ENCODE results near the gene RASA1.
A peak's percentile ranks its signal among the peaks of the same experiment; 100 is the strongest.
"Not testable (repeated sequence)": the region's sequence is repeated elsewhere in the genome, so short reads cannot be mapped to it uniquely, and the experiment has no call there.

RASA1 gene

DNA sequence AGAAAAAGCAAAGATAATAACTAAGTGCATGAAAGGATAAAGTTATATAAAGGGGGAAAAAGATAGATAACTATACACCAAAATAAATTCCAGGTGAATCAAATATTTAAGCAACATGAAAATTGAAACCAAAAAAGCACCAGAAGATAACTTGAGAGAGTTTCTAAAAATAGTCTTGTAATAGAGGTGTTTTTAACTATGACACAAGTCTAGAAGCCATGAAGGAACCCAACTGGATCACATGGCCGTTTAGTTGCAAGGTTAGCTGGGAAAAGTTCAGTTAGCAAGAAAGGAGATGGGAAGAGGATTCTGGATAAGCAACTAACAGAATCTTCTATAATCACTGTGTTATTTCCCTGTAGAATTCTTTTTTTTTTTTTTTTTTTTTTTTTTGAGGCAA, 9.2 kb upstream of the RASA1 start:
- Histone ChIP-seq H3K9ac (ENCODE audit: low read length in 2 of 2) (no peak overlapping the region), H3K4me3 (ENCODE audit: low read length in 2 of 2) (no peak overlapping the region), H3K9me3 (ENCODE audit: control insufficient read depth in 2 of 2, low read length in 2 of 2) (no peaks in the 10 kb centered on the region), H3K27me3 (ENCODE audit: control insufficient read depth in 1 of 2, insufficient read depth in 2 of 2, low read length in 2 of 2) (no peaks in the 10 kb centered on the region), H3K27ac (ENCODE audit: low read length) (no peak overlapping the region), H3K4me1 (ENCODE audit: control insufficient read depth, insufficient read depth, low read length) (no peaks in the 10 kb centered on the region), H3K36me3 (ENCODE audit: control insufficient read depth in 2 of 2, insufficient read depth in 2 of 2, low read length in 2 of 2) (no peaks in the 10 kb centered on the region)

GRCh38 chr5:87260604-87261192, 7.0 kb upstream of the RASA1 start:
- no peak overlapping the region for H3K9ac ChIP-seq (ENCODE audit: low read length in 2 of 2)
- H3K4me3 ChIP-seq (ENCODE audit: low read length in 2 of 2), result no peak overlapping the region
- no peaks in the 10 kb centered on the region for H3K4me1 ChIP-seq (ENCODE audit: control insufficient read depth, insufficient read depth, low read length)
- H3K9me3 ChIP-seq (ENCODE audit: control insufficient read depth in 2 of 2, low read length in 2 of 2), result no peaks in the 10 kb centered on the region
- no peak overlapping the region for H3K27ac ChIP-seq (ENCODE audit: low read length)
- no peaks in the 10 kb centered on the region for H3K27me3 ChIP-seq (ENCODE audit: control insufficient read depth in 1 of 2, insufficient read depth in 2 of 2, low read length in 2 of 2)
- H3K36me3 ChIP-seq (ENCODE audit: control insufficient read depth in 2 of 2, insufficient read depth in 2 of 2, low read length in 2 of 2), result no peaks in the 10 kb centered on the region

GRCh38 chr5:87263498-87263897, 4.2 kb upstream of the RASA1 start:
- Histone ChIP-seq H3K9ac (ENCODE audit: low read length in 2 of 2) (no peak overlapping the region), H3K9me3 (ENCODE audit: control insufficient read depth in 2 of 2, low read length in 2 of 2) (no peaks in the 10 kb centered on the region), H3K4me3 (ENCODE audit: low read length in 2 of 2) (no peak overlapping the region), H3K4me1 (ENCODE audit: control insufficient read depth, insufficient read depth, low read length) (peaks cover 5% of the 10 kb centered on the region), H3K27me3 (ENCODE audit: control insufficient read depth in 1 of 2, insufficient read depth in 2 of 2, low read length in 2 of 2) (no peaks in the 10 kb centered on the region), H3K36me3 (ENCODE audit: control insufficient read depth in 2 of 2, insufficient read depth in 2 of 2, low read length in 2 of 2) (no peaks in the 10 kb centered on the region), H3K27ac (ENCODE audit: low read length) (no peak overlapping the region)

DNA sequence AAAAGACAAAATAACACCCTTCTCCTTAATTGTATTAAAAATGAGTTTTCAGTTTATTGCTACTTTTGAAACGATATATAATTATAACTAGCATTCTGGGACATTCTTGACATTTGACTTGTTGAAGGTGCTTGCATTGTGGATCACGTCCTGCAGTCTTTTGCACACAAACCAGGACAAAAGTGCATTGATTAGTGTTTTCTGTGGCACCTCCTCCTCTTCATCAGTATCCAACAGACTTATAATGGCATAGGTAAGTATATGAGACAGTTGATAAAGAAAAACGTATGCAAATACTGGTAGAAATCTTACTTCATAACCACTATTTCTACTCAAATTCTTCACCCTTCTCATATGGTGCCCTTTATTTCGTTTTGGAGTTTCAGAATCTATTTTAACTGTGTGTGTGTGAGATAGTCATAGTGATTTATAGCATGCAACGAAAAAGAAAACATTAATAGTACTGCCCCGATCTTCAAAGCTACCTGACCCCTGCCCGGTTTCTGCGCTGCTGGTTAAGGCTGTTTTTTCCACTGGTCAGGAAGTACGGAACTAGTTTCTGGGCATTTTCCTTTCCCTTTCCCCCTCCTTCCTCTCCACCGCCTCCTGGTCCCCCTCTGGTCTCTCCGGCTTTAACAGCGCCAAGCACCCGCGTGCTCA, 639 bp upstream of the RASA1 start:
- H3K4me3 ChIP-seq (ENCODE audit: low read length in 2 of 2), result peak overlapping the region; percentile 85 to 95
- H3K27ac ChIP-seq (ENCODE audit: low read length), result peak overlapping the region; percentile 74
- H3K27me3 ChIP-seq (ENCODE audit: control insufficient read depth in 1 of 2, insufficient read depth in 2 of 2, low read length in 2 of 2), result no peaks in the 10 kb centered on the region
- no peaks in the 10 kb centered on the region for H3K9me3 ChIP-seq (ENCODE audit: control insufficient read depth in 2 of 2, low read length in 2 of 2)
- H3K9ac ChIP-seq (ENCODE audit: low read length in 2 of 2), result peak overlapping the region; percentile 83 to 95
- peaks cover 7% of the 10 kb centered on the region for H3K4me1 ChIP-seq (ENCODE audit: control insufficient read depth, insufficient read depth, low read length)
- H3K36me3 ChIP-seq (ENCODE audit: control insufficient read depth in 2 of 2, insufficient read depth in 2 of 2, low read length in 2 of 2), result no peaks in the 10 kb centered on the region

DNA sequence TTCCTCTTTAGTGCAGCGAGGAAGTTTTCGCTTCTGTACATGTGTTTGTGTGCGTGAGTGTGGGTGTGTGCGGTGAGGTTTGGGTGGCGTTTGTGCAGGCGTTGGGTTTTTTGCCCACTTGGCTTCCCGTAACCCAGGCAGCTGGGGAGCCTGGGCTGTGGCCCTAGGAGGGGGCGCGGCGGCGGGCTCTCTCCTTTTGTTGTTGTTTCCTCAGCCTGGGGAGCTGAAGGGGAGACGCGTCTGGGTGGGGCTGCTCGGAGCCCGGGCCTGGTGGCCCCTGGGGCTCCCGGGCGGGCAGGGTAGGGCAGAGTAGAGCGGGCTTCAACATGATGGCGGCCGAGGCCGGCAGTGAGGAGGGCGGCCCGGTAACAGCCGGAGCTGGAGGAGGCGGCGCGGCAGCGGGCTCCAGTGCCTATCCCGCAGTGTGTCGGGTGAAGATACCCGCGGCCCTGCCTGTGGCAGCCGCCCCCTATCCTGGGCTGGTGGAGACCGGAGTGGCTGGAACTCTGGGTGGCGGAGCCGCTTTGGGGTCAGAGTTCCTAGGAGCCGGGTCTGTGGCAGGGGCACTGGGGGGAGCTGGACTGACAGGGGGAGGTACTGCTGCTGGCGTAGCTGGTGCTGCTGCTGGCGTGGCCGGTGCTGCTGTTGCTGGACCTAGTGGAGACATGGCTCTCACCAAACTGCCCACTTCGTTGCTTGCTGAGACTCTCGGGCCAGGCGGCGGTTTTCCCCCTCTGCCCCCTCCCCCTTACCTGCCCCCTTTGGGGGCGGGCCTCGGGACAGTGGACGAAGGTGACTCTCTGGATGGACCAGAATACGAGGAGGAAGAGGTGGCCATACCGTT, 665 bp downstream of the RASA1 start:
- peaks cover 7% of the 10 kb centered on the region for H3K4me1 ChIP-seq (ENCODE audit: control insufficient read depth, insufficient read depth, low read length)
- H3K27me3 ChIP-seq (ENCODE audit: control insufficient read depth in 1 of 2, insufficient read depth in 2 of 2, low read length in 2 of 2), result no peaks in the 10 kb centered on the region
- peak overlapping the region; percentile 85 to 95 for H3K4me3 ChIP-seq (ENCODE audit: low read length in 2 of 2)
- peak overlapping the region; percentile 74 for H3K27ac ChIP-seq (ENCODE audit: low read length)
- H3K9me3 ChIP-seq (ENCODE audit: control insufficient read depth in 2 of 2, low read length in 2 of 2), result no peaks in the 10 kb centered on the region
- peak overlapping the region; percentile 81 to 95 for H3K9ac ChIP-seq (ENCODE audit: low read length in 2 of 2)
- H3K36me3 ChIP-seq (ENCODE audit: control insufficient read depth in 2 of 2, insufficient read depth in 2 of 2, low read length in 2 of 2), result no peaks in the 10 kb centered on the region

- H3K9me3 ChIP-seq (ENCODE audit: control insufficient read depth in 2 of 2, low read length in 2 of 2), result no peaks in the 10 kb centered on the region
- H3K4me3 ChIP-seq (ENCODE audit: low read length in 2 of 2), result peak overlapping the region; percentile 85 to 95
- H3K27me3 ChIP-seq (ENCODE audit: control insufficient read depth in 1 of 2, insufficient read depth in 2 of 2, low read length in 2 of 2), result no peaks in the 10 kb centered on the region
- H3K9ac ChIP-seq (ENCODE audit: low read length in 2 of 2), result peak overlapping the region; percentile 81 to 95
- H3K4me1 ChIP-seq (ENCODE audit: control insufficient read depth, insufficient read depth, low read length), result peaks cover 7% of the 10 kb centered on the region
- no peaks in the 10 kb centered on the region for H3K36me3 ChIP-seq (ENCODE audit: control insufficient read depth in 2 of 2, insufficient read depth in 2 of 2, low read length in 2 of 2)
- H3K27ac ChIP-seq (ENCODE audit: low read length), result no peak overlapping the region
Observed at GRCh38 chr5:87268970-87269377, 1.3 kb downstream of the RASA1 start.

GRCh38 chr5:87270888-87271287, 3.2 kb downstream of the RASA1 start:
- not testable (repeated sequence) for H3K9ac ChIP-seq (ENCODE audit: low read length in 2 of 2); H3K4me3 ChIP-seq (ENCODE audit: low read length in 2 of 2); H3K4me1 ChIP-seq (ENCODE audit: control insufficient read depth, insufficient read depth, low read length); H3K9me3 ChIP-seq (ENCODE audit: control insufficient read depth in 2 of 2, low read length in 2 of 2); H3K27me3 ChIP-seq (ENCODE audit: control insufficient read depth in 1 of 2, insufficient read depth in 2 of 2, low read length in 2 of 2); H3K36me3 ChIP-seq (ENCODE audit: control insufficient read depth in 2 of 2, insufficient read depth in 2 of 2, low read length in 2 of 2); H3K27ac ChIP-seq (ENCODE audit: low read length)

- Histone ChIP-seq H3K27ac (ENCODE audit: low read length) (no peak overlapping the region), H3K9me3 (ENCODE audit: control insufficient read depth in 2 of 2, low read length in 2 of 2) (no peaks in the 10 kb centered on the region), H3K4me3 (ENCODE audit: low read length in 2 of 2) (no peak overlapping the region), H3K36me3 (ENCODE audit: control insufficient read depth in 2 of 2, insufficient read depth in 2 of 2, low read length in 2 of 2) (no peaks in the 10 kb centered on the region), H3K9ac (ENCODE audit: low read length in 2 of 2) (no peak overlapping the region), H3K27me3 (ENCODE audit: control insufficient read depth in 1 of 2, insufficient read depth in 2 of 2, low read length in 2 of 2) (no peaks in the 10 kb centered on the region), H3K4me1 (ENCODE audit: control insufficient read depth, insufficient read depth, low read length) (no peaks in the 10 kb centered on the region)
Observed at GRCh38 chr5:87276655-87277054, 9.0 kb downstream of the RASA1 start.

DNA sequence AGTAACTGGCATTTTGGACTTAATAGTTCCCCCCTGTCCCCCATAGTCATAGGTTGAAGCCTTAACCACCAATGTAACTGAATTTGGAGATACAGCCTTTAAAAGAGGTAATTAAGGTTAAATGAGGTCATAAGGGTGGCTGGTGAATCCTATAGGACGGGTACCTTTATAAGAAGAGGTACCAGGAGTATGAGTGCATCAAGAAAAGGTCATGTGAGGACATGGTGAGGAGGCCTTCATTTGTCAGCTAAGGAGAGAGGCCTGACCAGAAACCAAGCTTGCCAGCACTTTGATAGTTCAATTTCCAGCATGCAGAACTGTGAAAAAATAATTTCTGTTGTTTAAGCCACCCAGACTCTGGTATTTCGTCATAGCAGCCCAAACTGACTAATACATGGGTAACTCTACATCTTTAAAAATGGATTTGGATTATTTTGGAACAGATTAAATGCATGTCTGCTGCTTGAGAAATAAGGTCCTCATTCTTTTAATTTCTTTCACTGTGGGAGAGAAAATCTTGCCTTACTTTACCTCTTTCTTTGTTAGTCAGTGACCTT, 9.7 kb downstream of the RASA1 start:
- no peaks in the 10 kb centered on the region for H3K36me3 ChIP-seq (ENCODE audit: control insufficient read depth in 2 of 2, insufficient read depth in 2 of 2, low read length in 2 of 2)
- H3K27ac ChIP-seq (ENCODE audit: low read length), result no peak overlapping the region
- no peaks in the 10 kb centered on the region for H3K4me1 ChIP-seq (ENCODE audit: control insufficient read depth, insufficient read depth, low read length)
- no peaks in the 10 kb centered on the region for H3K9me3 ChIP-seq (ENCODE audit: control insufficient read depth in 2 of 2, low read length in 2 of 2)
- no peak overlapping the region for H3K4me3 ChIP-seq (ENCODE audit: low read length in 2 of 2)
- no peak overlapping the region for H3K9ac ChIP-seq (ENCODE audit: low read length in 2 of 2)
- H3K27me3 ChIP-seq (ENCODE audit: control insufficient read depth in 1 of 2, insufficient read depth in 2 of 2, low read length in 2 of 2), result no peaks in the 10 kb centered on the region

DNA sequence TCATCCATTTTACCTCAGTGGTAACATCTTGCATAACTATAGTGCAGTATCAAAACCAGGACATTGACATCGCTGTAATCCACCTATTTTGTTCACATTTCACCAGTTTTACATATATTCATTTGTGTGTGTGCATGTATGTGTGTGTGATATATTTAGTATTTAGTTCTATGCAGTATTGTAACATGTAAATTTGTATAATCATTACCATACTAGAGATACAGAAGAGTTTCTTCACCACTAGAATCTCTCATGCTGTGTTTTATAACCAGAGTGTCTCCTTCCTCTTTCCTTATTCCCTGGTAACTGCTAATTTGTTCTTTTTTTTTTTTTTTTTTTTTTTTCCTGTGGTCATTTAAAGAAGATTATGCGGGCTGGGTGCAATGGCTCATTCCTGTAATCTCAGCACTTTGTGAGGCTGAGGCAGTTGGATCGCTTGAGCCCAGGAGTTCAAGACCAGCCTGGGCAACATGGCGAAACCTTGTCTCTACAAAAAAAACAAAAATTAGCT, 11.0 kb downstream of the RASA1 start:
- H3K27ac ChIP-seq (ENCODE audit: low read length), result no peak overlapping the region
- H3K9ac ChIP-seq (ENCODE audit: low read length in 2 of 2), result no peak overlapping the region
- no peaks in the 10 kb centered on the region for H3K36me3 ChIP-seq (ENCODE audit: control insufficient read depth in 2 of 2, insufficient read depth in 2 of 2, low read length in 2 of 2)
- no peaks in the 10 kb centered on the region for H3K27me3 ChIP-seq (ENCODE audit: control insufficient read depth in 1 of 2, insufficient read depth in 2 of 2, low read length in 2 of 2)
- no peaks in the 10 kb centered on the region for H3K9me3 ChIP-seq (ENCODE audit: control insufficient read depth in 2 of 2, low read length in 2 of 2)
- H3K4me1 ChIP-seq (ENCODE audit: control insufficient read depth, insufficient read depth, low read length), result no peaks in the 10 kb centered on the region
- no peak overlapping the region for H3K4me3 ChIP-seq (ENCODE audit: low read length in 2 of 2)
